CD4-positive, alpha-beta memory T cell (primary cell): Measurements from ENCODE around the gene A3GALT2. TPM values are rescaled to one million over a fixed set of nuclear protein-coding genes. Genes with fewer than 3 reads are reported as not detected.

Experiments
- CTCF ChIA-PET: fragments of 350-600 bp; sonication (Branson Sonifier 250); formaldehyde crosslinking; loops from one replicate; lab custom pipeline; 2021; ENCODE audit warnings: inconsistent platforms; ENCODE audit not compliant: partially characterized antibody; lab: Charles Lee
- POLR2A ChIA-PET: fragments of 350-600 bp; sonication (Branson Sonifier 250); formaldehyde crosslinking; loops from one replicate; lab custom pipeline; 2021; ENCODE audit not compliant: partially characterized antibody; lab: Charles Lee
- DNase-seq, 5 donors: peaks; one replicate each; pipeline versions ENCODE4 v3.0.0 to v3.0.0-alpha.2; 2020 to 2022; ENCODE audit warnings: mixed read lengths in 1 of 5
- H3K27ac ChIP-seq: one replicate; pipeline ENCODE4 v1.7.0; 2013; ENCODE audit warnings: low read depth, low read length
- H3K27me3 ChIP-seq: 2 replicates; pipeline ENCODE4 v1.7.0; 2013; ENCODE audit warnings: mild to moderate bottlenecking, low read length, moderate library complexity; ENCODE audit not compliant: insufficient read depth
- H3K36me3 ChIP-seq: 2 replicates; pipeline ENCODE4 v1.7.0; 2013; ENCODE audit warnings: mild to moderate bottlenecking, low read length, moderate library complexity; ENCODE audit not compliant: insufficient read depth
- H3K4me1 ChIP-seq: 2 replicates; pipeline ENCODE4 v1.7.0; 2013; ENCODE audit warnings: mild to moderate bottlenecking, low read length, moderate library complexity; ENCODE audit not compliant: insufficient read depth
- H3K4me3 ChIP-seq, 2 donors: one replicate each; pipeline ENCODE4 v1.7.0; 2013; ENCODE audit warnings: low read length in 2 of 2, mild to moderate bottlenecking in 1 of 2
- H3K9me3 ChIP-seq, 2 donors: one replicate each; pipeline ENCODE4 v1.7.0; 2013; ENCODE audit warnings: low read length in 2 of 2, control low read depth in 1 of 2; ENCODE audit not compliant: control insufficient read depth in 1 of 2
- H3K27ac Mint-ChIP-seq, 7 donors: one replicate each; pipeline ENCODE4 v1.8.0; 2020 to 2021; ENCODE audit warnings: mixed read lengths in 7 of 7, mild to moderate bottlenecking in 6 of 7, inconsistent platforms in 3 of 7, moderate library complexity in 3 of 7
- H3K27me3 Mint-ChIP-seq, 2 donors: one replicate each; pipeline ENCODE4 v1.8.0; 2020 to 2021; ENCODE audit warnings: mixed read lengths in 2 of 2
- H3K36me3 Mint-ChIP-seq, 2 donors: one replicate each; pipeline ENCODE4 v1.8.0; 2020 to 2021; ENCODE audit warnings: mixed read lengths in 2 of 2, inconsistent platforms in 1 of 2, mild to moderate bottlenecking in 1 of 2
- H3K4me1 Mint-ChIP-seq, 4 donors: one replicate each; pipeline ENCODE4 v1.8.0; 2020 to 2021; ENCODE audit warnings: mixed read lengths in 4 of 4, mild to moderate bottlenecking in 1 of 4
- H3K4me3 Mint-ChIP-seq, 8 donors: one replicate each; pipeline ENCODE4 v1.8.0; 2020 to 2021; ENCODE audit warnings: mixed read lengths in 8 of 8, mild to moderate bottlenecking in 7 of 8, moderate library complexity in 6 of 8, inconsistent platforms in 3 of 8
- H3K9me3 Mint-ChIP-seq, 8 donors: one replicate each; pipeline ENCODE4 v1.8.0; 2020 to 2021; ENCODE audit warnings: mixed read lengths in 8 of 8, mild to moderate bottlenecking in 5 of 8, inconsistent platforms in 3 of 8, moderate library complexity in 1 of 8
- intact Hi-C: fragments of 100-400 bp; cut with micrococcal nuclease; formaldehyde crosslinking; loops from one replicate; pipeline ENCODE4 v1.15.1; 2023
- polyA plus RNA-seq, 2 donors: library from polyadenylated mRNA; unstranded; fragments of 300-500 nt; fragmentation: Illumina TruSeq; gene quantifications; one replicate each; pipeline ENCODE4 v1.2.3, GENCODE V29; 2021
- total RNA-seq, 2 experiments: library from RNA; stranded (reverse); gene quantifications; one replicate each; pipeline ENCODE4 v1.2.3, GENCODE V29; 2021

The A3GALT2 gene
- total and polyA plus RNA-seq, 4 experiments from 2014 or later: not detected

DNA sequence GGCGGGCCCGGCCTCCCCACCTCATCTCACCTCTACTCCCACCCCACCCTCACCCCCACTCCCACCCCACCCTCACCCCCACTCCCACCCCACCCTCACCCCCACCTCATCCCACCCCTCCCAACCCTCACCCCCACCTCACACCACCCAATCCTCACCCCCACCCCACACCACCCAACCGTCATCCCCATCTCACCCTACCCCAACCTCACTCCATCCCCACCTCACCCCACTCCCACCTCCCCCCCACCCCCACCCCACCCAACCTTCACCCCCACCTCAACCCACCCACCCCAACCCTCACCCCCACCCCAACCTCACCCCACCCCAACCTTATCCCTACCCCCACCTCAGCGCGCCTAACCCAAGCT is 13.4 kb downstream of the A3GALT2 start:
- Histone ChIP-seq H3K36me3 (no peaks in the 10 kb centered on the region), H3K4me3 (no peak overlapping the region), H3K27ac (no peak overlapping the region), H3K27me3 (no peaks in the 10 kb centered on the region), H3K4me1 (peaks cover 8% of the 10 kb centered on the region), H3K9me3 (no peaks in the 10 kb centered on the region)
- H3K4me3 Mint-ChIP-seq: no peak overlapping the region
- intact Hi-C loops: no loop called here
- H3K27ac Mint-ChIP-seq: no peak overlapping the region
- peaks cover 9 to 16% (median 11%) of the 10 kb centered on the region in 4 donors for H3K4me1 Mint-ChIP-seq
- DNase-seq: no peak
- ChIA-PET CTCF (no interaction called here), POLR2A (no interaction called here)
- H3K9me3 Mint-ChIP-seq: no peaks in the 10 kb centered on the region
- H3K27me3 Mint-ChIP-seq: peaks cover 6 to 16% of the 10 kb centered on the region in 2 donors
- no peaks in the 10 kb centered on the region for H3K36me3 Mint-ChIP-seq

DNA sequence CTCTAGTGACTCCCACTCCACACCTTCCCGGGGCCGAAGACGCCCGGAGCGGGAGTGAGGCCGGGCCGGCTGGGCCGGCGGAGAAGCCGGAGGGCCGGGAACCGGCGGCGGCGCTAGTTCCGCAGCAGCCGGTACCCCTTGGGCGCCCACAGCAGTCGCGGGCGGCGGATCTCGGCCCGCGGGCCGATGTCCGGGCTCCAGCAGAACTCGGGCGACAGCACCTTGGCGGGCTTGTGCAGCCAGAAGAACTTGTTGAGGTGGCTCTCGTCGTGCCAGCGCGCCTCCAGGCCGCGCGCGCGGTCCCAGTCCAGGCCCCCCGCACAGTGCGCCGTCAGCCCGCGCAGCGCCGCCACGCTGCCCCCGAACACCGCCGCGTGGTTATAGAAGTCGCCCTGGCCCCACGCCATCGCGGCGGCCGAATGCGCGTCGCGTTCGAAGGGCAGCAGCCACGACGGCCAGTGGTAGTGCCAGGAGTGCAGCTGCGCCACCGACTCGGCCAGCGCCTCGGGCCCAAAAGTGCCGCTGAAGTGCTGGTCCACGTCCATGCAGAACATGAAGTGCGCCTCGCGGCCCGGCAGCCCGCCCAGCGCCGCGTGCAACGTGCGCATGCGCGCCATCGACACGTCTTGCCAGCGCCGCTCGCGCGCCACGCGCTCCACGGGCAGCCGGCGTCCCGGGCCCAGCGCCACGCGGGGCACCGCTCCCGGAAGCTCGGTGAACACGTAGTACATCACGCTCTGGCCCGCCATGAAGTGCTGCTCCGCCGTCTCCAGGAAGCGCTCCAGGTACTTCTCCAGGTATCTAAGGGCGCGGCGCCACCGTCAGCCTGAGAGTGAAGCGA is 14.0 kb downstream of the A3GALT2 start:
- Histone ChIP-seq H3K4me3 (no peak overlapping the region), H3K4me1 (peaks cover 14% of the 10 kb centered on the region), H3K27me3 (no peaks in the 10 kb centered on the region), H3K9me3 (no peaks in the 10 kb centered on the region), H3K36me3 (no peaks in the 10 kb centered on the region), H3K27ac (no peak overlapping the region)
- peaks cover 13 to 22% (median 17%) of the 10 kb centered on the region in 4 donors for H3K4me1 Mint-ChIP-seq
- peaks cover 6 to 16% of the 10 kb centered on the region in 2 donors for H3K27me3 Mint-ChIP-seq
- no peak overlapping the region for H3K4me3 Mint-ChIP-seq
- peak in 1 of 5 donors; percentile 28 for DNase-seq
- CTCF ChIA-PET: interaction anchor here (2.6 kb wide), 1 partner anchor 11 kb away, joined by 11 read pairs; no protein-coding TSS in a partner anchor
- POLR2A ChIA-PET: no interaction called here
- H3K36me3 Mint-ChIP-seq: no peaks in the 10 kb centered on the region
- H3K27ac Mint-ChIP-seq: no peak overlapping the region
- H3K9me3 Mint-ChIP-seq: no peaks in the 10 kb centered on the region
- intact Hi-C loops: no loop called here

DNA sequence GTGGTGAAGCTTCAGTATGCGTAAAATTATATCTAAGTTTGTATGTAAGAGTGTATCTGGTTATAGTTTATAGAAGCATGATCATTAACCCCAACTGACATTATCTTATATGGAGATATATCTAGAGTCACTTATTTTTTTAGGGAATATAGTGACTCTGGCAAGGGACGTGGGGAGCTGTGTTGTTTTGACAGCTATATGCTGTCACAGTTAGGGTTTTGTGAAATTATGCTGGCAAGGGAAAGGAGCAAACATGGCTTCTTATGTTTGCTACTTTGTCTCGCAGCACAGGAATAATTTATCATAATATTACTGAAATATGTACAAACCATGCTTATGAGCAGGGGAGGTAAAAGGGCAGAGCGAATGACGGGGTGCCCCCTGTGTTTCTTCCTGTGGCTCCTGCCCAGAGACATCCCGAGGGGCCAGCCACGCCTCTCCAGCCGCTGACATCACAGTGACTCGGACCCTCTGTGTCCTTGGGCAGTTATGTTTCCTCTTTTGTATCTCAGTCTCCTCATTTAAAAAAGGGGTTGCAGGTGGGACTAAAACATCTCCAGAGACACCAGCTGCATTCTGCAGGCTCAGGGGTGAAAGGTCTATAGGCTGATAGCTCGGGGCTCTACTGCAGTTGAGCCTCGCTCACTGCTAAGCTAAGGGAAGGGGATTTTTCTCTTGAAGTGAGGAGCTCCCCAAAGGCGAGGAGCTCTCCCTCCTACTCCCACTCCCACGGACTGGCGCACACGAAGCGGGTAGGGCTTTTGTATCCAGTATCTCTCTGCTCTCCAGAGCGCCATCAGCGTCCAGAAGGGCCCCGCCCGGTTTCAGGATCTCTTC is 14.9 kb downstream of the A3GALT2 start:
- peaks cover 15 to 27% (median 20%) of the 10 kb centered on the region in 4 donors for H3K4me1 Mint-ChIP-seq
- no peaks in the 10 kb centered on the region for H3K36me3 ChIP-seq
- ChIA-PET POLR2A (no interaction called here), CTCF (interaction anchor here (0.8 to 2.6 kb wide), 3 partner anchors 10 to 150 kb away, joined by 3 to 11 read pairs (median 4); no protein-coding TSS in a partner anchor)
- no peak overlapping the region for H3K27ac ChIP-seq
- H3K4me1 ChIP-seq: peaks cover 18% of the 10 kb centered on the region
- intact Hi-C loops: no loop called here
- no peaks in the 10 kb centered on the region for H3K27me3 ChIP-seq
- no peak overlapping the region for H3K4me3 ChIP-seq
- H3K4me3 Mint-ChIP-seq: peak overlapping the region in 1 of 8 donors; percentile 11
- no peak for DNase-seq
- H3K9me3 ChIP-seq: no peaks in the 10 kb centered on the region
- H3K9me3 Mint-ChIP-seq: no peaks in the 10 kb centered on the region
- no peaks in the 10 kb centered on the region for H3K36me3 Mint-ChIP-seq
- H3K27me3 Mint-ChIP-seq: peaks cover 6 to 11% of the 10 kb centered on the region in 2 donors
- no peak overlapping the region for H3K27ac Mint-ChIP-seq

DNA sequence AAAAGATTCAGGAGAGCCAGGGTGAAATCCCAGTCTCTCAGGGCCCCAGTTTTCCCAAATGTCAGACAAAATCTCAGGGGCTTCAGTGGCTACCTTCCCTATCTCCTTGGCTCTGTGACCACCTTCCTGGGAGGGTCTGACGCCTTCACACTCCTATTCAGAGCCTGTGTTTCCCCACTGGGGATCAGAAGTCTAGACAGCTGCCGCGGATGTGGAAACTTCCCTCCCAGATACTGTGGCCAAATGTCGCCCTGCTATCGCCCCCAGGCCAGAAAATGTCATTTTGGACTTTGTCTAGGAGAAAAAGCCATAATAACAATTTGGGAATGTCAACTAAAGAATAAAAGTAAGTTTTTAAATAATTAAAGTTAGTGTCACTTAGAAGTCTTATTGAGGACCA is 15.9 kb downstream of the A3GALT2 start:
- no peaks in the 10 kb centered on the region for H3K27me3 ChIP-seq
- intact Hi-C loops: no loop called here
- H3K4me3 ChIP-seq: no peak overlapping the region
- peaks cover 2 to 4% of the 10 kb centered on the region in 2 donors for H3K36me3 Mint-ChIP-seq
- H3K4me1 ChIP-seq: peaks cover 18% of the 10 kb centered on the region
- no peak overlapping the region for H3K27ac ChIP-seq
- ChIA-PET POLR2A (interaction anchor here (0.7 kb wide), 1 partner anchor 70 kb away, joined by 3 read pairs; no protein-coding TSS in a partner anchor), CTCF (interaction anchor here (1.3 to 2.6 kb wide), 2 partner anchors 9 to 61 kb away, joined by 3 to 11 read pairs; no protein-coding TSS in a partner anchor)
- H3K4me1 Mint-ChIP-seq: peaks cover 15 to 27% (median 20%) of the 10 kb centered on the region in 4 donors
- H3K27ac Mint-ChIP-seq: peak overlapping the region in 1 of 7 donors; percentile 22
- H3K27me3 Mint-ChIP-seq: peaks cover 6 to 11% of the 10 kb centered on the region in 2 donors
- no peaks in the 10 kb centered on the region for H3K9me3 Mint-ChIP-seq
- H3K36me3 ChIP-seq: no peaks in the 10 kb centered on the region
- no peak for DNase-seq
- no peaks in the 10 kb centered on the region for H3K9me3 ChIP-seq
- no peak overlapping the region for H3K4me3 Mint-ChIP-seq

DNA sequence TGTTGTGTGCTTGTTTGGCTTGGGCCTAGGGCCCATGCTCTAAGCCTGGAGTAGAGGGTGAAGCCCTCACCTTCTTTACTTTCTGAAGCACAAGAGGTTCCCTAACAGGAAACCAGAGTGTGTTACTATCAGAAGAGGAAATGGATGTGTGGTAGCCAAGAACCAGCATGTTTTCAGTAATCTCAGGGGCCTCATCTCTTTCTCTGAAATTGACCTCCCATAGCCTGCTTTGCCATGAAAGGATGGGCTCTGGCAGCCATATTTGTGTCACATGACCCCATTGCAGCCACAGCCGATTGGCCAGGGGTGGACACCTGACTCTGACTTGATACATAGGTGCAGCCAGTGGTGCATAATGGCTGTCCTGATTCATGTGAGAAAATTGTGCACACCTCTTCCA is 18.6 kb downstream of the A3GALT2 start:
- Mint-ChIP-seq H3K4me3 (peak overlapping the region in 6 of 8 donors; percentile 9 to 41 (median 25)), H3K36me3 (peaks cover 6 to 9% of the 10 kb centered on the region in 2 donors), H3K4me1 (peaks cover 20 to 32% (median 26%) of the 10 kb centered on the region in 4 donors), H3K9me3 (no peaks in the 10 kb centered on the region), H3K27me3 (peaks cover 4 to 8% of the 10 kb centered on the region in 2 donors), H3K27ac (peak overlapping the region; percentile 43 to 80 (median 63))
- Histone ChIP-seq H3K4me3 (no peak overlapping the region), H3K27ac (no peak overlapping the region), H3K9me3 (no peaks in the 10 kb centered on the region), H3K4me1 (peaks cover 22% of the 10 kb centered on the region), H3K36me3 (no peaks in the 10 kb centered on the region), H3K27me3 (no peaks in the 10 kb centered on the region)
- CTCF ChIA-PET: interaction anchor here (1.9 kb wide), 1 partner anchor 11 kb away, joined by 4 read pairs; no protein-coding TSS in a partner anchor
- DNase-seq: peak in 3 of 5 donors; percentile 23 to 24 (median 24)
- intact Hi-C loops: no loop called here
- POLR2A ChIA-PET: no interaction called here

DNA sequence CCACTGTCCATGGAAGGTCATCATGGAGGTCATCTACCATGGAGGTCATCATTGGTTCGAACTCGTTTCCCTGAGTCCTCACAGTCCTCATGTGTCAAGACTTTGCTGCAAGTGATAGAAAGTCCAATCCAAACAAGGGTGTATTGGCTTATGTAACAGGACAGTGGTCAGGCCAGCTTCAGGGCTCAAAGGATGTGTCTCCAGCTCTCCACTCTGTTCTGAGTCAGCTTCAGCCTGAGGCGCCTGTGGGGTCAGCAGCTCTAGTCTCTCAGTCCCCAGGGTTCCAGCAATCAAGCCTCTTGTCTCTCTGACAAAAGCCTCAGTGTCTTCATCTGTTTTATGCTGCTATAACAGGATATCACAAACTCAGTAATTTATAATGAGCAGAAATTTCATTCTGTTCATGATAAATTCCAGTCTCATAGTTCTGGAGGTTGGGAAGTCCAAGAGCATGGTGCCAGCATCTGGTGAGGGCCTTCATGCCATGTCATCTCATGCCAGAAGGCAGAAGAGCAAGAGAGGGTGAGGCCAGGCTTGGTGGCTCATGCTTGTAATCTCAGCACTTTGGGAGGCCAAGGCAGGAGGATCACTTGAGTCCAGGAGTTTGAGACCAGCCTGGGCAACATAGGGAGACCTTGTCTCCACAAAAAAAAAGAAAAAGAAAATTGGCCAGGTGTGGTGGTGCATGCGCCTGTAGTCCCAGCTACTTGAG is 19.5 kb downstream of the A3GALT2 start:
- Mint-ChIP-seq H3K27ac (peak overlapping the region in 6 of 7 donors; percentile 6 to 80 (median 57)), H3K4me1 (peaks cover 20 to 32% (median 27%) of the 10 kb centered on the region in 4 donors), H3K9me3 (peaks cover 0 to 3% (median 0%) of the 10 kb centered on the region in 8 donors), H3K4me3 (no peak overlapping the region), H3K27me3 (peaks cover 4 to 8% of the 10 kb centered on the region in 2 donors), H3K36me3 (peaks cover 13 to 14% of the 10 kb centered on the region in 2 donors)
- Histone ChIP-seq H3K4me3 (no peak overlapping the region), H3K36me3 (no peaks in the 10 kb centered on the region), H3K27ac (no peak overlapping the region), H3K27me3 (no peaks in the 10 kb centered on the region), H3K9me3 (no peaks in the 10 kb centered on the region), H3K4me1 (peaks cover 22% of the 10 kb centered on the region)
- intact Hi-C loops: no loop called here
- DNase-seq: no peak
- CTCF ChIA-PET: no interaction called here
- POLR2A ChIA-PET: no interaction called here
